HepG2 (cell line): Measurements from ENCODE around the gene MFN2. TPM values are rescaled to one million over a fixed set of nuclear protein-coding genes. Genes with fewer than 3 reads are reported as not detected.
A peak's percentile ranks its signal among the peaks of the same experiment; 100 is the strongest.

Source experiments
- EZH2 ChIP-seq: conservative IDR thresholded peaks from 2 replicates; pipeline ENCODE4 v1.6.1; 2012; ENCODE audit warnings: mild to moderate bottlenecking, low read depth, low read length, moderate library complexity
- GABPA ChIP-seq, 2 experiments: IDR thresholded peaks; 2 replicates each; pipeline ENCODE4 v1.6.1; 2011 to 2016; ENCODE audit warnings: low read depth in 2 of 2, low read length in 1 of 2, missing biosample characterization in 1 of 2, missing genetic modification characterization in 1 of 2
- GLMP ChIP-seq: sonication (generic); formaldehyde crosslinking; IDR thresholded peaks from 2 replicates; pipeline ENCODE4 v1.9.0; 2021; ENCODE audit warnings: missing genetic modification reagents, mild to moderate bottlenecking, borderline replicate concordance
- IKZF4 ChIP-seq: sonication (generic); formaldehyde crosslinking; IDR thresholded peaks from 2 replicates; pipeline ENCODE4 v1.5.1; 2020; ENCODE audit warnings: borderline replicate concordance, mild to moderate bottlenecking, low read depth, missing genetic modification reagents; ENCODE audit errors: not compliant biosample characterization
- KAT2B ChIP-seq: fragments of 150-350 bp; IDR thresholded peaks from 2 replicates; pipeline ENCODE4 v1.6.1; 2014; ENCODE audit warnings: low read depth, low read length, borderline replicate concordance
- NFKBIZ ChIP-seq: IDR thresholded peaks from 2 replicates; pipeline ENCODE4 v1.6.1; 2018; ENCODE audit warnings: missing genetic modification reagents, missing compliant biosample characterization
- REXO4 ChIP-seq: sonication (generic); formaldehyde crosslinking; IDR thresholded peaks from 2 replicates; pipeline ENCODE4 v1.8.0; 2022; ENCODE audit warnings: missing genetic modification reagents, mild to moderate bottlenecking, borderline replicate concordance
- SIN3A ChIP-seq: IDR thresholded peaks from 2 replicates; pipeline ENCODE4 v1.6.1; 2011; ENCODE audit warnings: low read depth, mild to moderate bottlenecking, control low read depth, low read length, borderline replicate concordance
- SP4 ChIP-seq: sonication (generic); formaldehyde crosslinking; IDR thresholded peaks from 2 replicates; pipeline ENCODE4 v1.8.1; 2023; ENCODE audit warnings: mild to moderate bottlenecking, missing genetic modification reagents
- STAT6 ChIP-seq: sonication (generic); formaldehyde crosslinking; IDR thresholded peaks from 2 replicates; pipeline ENCODE4 v1.4.0; 2020; ENCODE audit warnings: missing genetic modification reagents, mild to moderate bottlenecking, borderline replicate concordance
- THAP11 ChIP-seq: IDR thresholded peaks from 2 replicates; pipeline ENCODE4 v1.6.1; 2016; ENCODE audit warnings: missing biosample characterization, missing genetic modification reagents
- ZBED4 ChIP-seq: sonication (generic); formaldehyde crosslinking; IDR thresholded peaks from 2 replicates; pipeline ENCODE4 v1.4.0; 2020; ENCODE audit warnings: missing genetic modification reagents, borderline replicate concordance
- ZBTB43 ChIP-seq: sonication (generic); formaldehyde crosslinking; conservative IDR thresholded peaks from 2 replicates; pipeline ENCODE4 v1.4.0; 2020; ENCODE audit warnings: missing genetic modification reagents
- ZNF317 ChIP-seq: sonication (generic); formaldehyde crosslinking; IDR thresholded peaks from 2 replicates; pipeline ENCODE4 v1.5.0; 2020; ENCODE audit warnings: mild to moderate bottlenecking, missing genetic modification reagents
- ZNF503 ChIP-seq: sonication (generic); formaldehyde crosslinking; IDR thresholded peaks from 2 replicates; pipeline ENCODE4 v1.4.0; 2020; ENCODE audit warnings: missing genetic modification reagents
- polyA plus RNA-seq, 8 experiments: library from polyadenylated mRNA; depleted of rRNA in 3 of 8; stranded (reverse) in 7 of 8; unstranded in 1 of 8; fragments of >200 nt; fragmentation: Illumina TruSeq in 4 of 8; extraction: Trizol in 4 of 8; gene quantifications; 2 replicates each; pipeline versions ENCODE4 v1.2.1 to v1.2.3, GENCODE V29; 2011 to 2016; ENCODE audit warnings: low read depth in 4 of 8, missing spikeins in 1 of 8, mixed read lengths in 1 of 8; ENCODE audit not compliant: insufficient read depth in 1 of 8
- total RNA-seq, 5 experiments: library from RNA; depleted of rRNA; stranded (reverse); fragments of >200 nt; fragmentation: Illumina TruSeq; extraction: Trizol; gene quantifications; 2 replicates each; pipeline ENCODE4 v1.2.3, GENCODE V29; 2016; ENCODE audit warnings: low read depth in 1 of 5

Gene MFN2
- total and polyA plus RNA-seq, 2 of the 13 experiments (the other 11 are each of a cell fraction or from before 2014, with no cell fraction given) = 38.7 to 60.9 TPM

GRCh38 chr1:11979851-11980675, at the start of gene MFN2 (continued):
- TF ChIP-seq ZBED4 (no peak; the same call in 1 of the 2 replicates), GLMP (CRISPR knock-in tag) (no peak), REXO4 (CRISPR knock-in tag) (no peak), SIN3A (peak; percentile 85; the same call in 1 of the 2 replicates), THAP11 (CRISPR knock-in tag) (peak; percentile 98), NFKBIZ (no peak; the same call in none of the 2 replicates), ZBTB43 (CRISPR knock-in tag) (0 out of 2 replicates have a peak, but pooled peaks have one; percentile 1), IKZF4 (CRISPR knock-in tag) (peak; percentile 54), ZNF503 (peak; percentile 61; the same call in 1 of the 2 replicates), SP4 (CRISPR knock-in tag) (peak; percentile 85), EZH2 (no peak), KAT2B (no peak), GABPA (IDR thresholded peaks at IDR 0.05; ENCODE audit: low read depth, low read length) (peak; percentile 32; the same call in 1 of the 2 replicates), GABPA (CRISPR knock-in tag; IDR thresholded peaks at IDR 0.05; ENCODE audit: low read depth) (peak; percentile 63), STAT6 (CRISPR knock-in tag) (no peak; the same call in 1 of the 2 replicates), ZNF317 (peak; percentile 80)
